ENCODE data around the gene NUBP1. TPM values are rescaled to one million over a fixed set of nuclear protein-coding genes. Genes with fewer than 3 reads are reported as not detected.

NUBP1 gene
- total and polyA plus RNA-seq, 9 of the 15 experiments (the other 6 are each of a cell fraction or from before 2014, with no cell fraction given), result 17.2 to 55.1 (median 35.6) TPM

DNA sequence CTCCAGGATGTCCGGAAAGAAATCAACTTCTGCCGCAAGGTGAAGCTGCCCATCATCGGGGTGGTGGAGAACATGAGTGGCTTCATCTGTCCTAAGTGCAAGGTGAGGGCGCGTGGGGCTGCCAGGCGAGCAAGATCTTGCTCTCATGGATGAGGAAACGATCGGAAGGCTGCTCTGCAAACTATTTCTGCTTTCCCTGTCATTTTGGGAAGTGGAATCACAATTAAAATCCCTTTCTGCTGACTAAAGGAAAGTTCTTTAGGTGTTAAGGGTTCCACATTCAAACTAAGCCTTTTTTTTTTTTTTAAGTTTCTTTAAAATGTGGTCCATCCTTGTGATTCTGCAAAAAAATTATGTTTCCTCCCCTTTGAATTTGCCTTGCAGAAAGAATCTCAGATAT is 17.7 kb downstream of the NUBP1 start:
- Histone ChIP-seq H3K4me3 (no peak overlapping the region), H3K27ac (ENCODE audit: extremely low read depth, low read depth, low read length) (no peak overlapping the region), H3K27me3 (ENCODE audit: control insufficient read depth in 2 of 2, insufficient read depth in 2 of 2, low read length in 2 of 2) (no peaks in the 10 kb centered on the region), H3K36me3 (ENCODE audit: control insufficient read depth, insufficient read depth, low read length) (peaks cover 87% of the 10 kb centered on the region; the same call in 2 of the 3 replicates), H3K9me3 (replicated peaks; ENCODE audit: control insufficient read depth, insufficient read depth, low read depth, low read length) (no peaks in the 10 kb centered on the region), H3K9ac (ENCODE audit: insufficient read depth in 1 of 2, low read depth in 2 of 2, low read length in 2 of 2) (no peak overlapping the region), H3K79me2 (ENCODE audit: control insufficient read depth, insufficient read depth, low read length) (no peaks in the 10 kb centered on the region), H4K20me1 (replicated peaks; ENCODE audit: control insufficient read depth, insufficient read depth, low read length) (no peaks in the 10 kb centered on the region), H3K9me1 (ENCODE audit: control insufficient read depth, insufficient read depth, low read length) (no peaks in the 10 kb centered on the region), H3K4me1 (replicated peaks in 1 of 2; ENCODE audit: control insufficient read depth in 2 of 2, insufficient read depth in 2 of 2, low read length in 2 of 2) (no peaks in the 10 kb centered on the region), H3K4me2 (ENCODE audit: insufficient read depth, low read length) (no peak overlapping the region), H2AFZ (ENCODE audit: low read depth, low read length) (no peak overlapping the region)
- intact Hi-C loops (cut with micrococcal nuclease) (no loop called here), in situ Hi-C loops (cut with MboI) (no loop called here)
- FAIRE-seq, result no peak
- DNase-seq (ENCODE audit: extremely low read depth in 1 of 4, low spot score in 3 of 4), result no peak
- TF ChIP-seq, protein P1, sequence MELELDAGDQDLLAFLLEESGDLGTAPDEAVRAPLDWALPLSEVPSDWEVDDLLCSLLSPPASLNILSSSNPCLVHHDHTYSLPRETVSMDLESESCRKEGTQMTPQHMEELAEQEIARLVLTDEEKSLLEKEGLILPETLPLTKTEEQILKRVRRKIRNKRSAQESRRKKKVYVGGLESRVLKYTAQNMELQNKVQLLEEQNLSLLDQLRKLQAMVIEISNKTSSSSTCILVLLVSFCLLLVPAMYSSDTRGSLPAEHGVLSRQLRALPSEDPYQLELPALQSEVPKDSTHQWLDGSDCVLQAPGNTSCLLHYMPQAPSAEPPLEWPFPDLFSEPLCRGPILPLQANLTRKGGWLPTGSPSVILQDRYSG (tag; conservative IDR thresholded peaks at IDR 0.05; ENCODE audit: low read depth), result no peak
- TF ChIP-seq CBX5 (IDR thresholded peaks at IDR 0.05; ENCODE audit: borderline replicate concordance, low read depth), result no peak
- 95% methylated on average over 8 of the region's 8 CpGs for WGBS (ENCODE audit: insufficient coverage, low coverage, missing lambda C conversion rate)
- no peak for ATAC-seq
- CTCF ChIA-PET (ENCODE audit: low intra/inter-chr PET ratio), result no interaction called here
- BruUV-seq (replicated peaks), result no TSS peak
- POLR2A ChIA-PET, result no interaction called here

DNA sequence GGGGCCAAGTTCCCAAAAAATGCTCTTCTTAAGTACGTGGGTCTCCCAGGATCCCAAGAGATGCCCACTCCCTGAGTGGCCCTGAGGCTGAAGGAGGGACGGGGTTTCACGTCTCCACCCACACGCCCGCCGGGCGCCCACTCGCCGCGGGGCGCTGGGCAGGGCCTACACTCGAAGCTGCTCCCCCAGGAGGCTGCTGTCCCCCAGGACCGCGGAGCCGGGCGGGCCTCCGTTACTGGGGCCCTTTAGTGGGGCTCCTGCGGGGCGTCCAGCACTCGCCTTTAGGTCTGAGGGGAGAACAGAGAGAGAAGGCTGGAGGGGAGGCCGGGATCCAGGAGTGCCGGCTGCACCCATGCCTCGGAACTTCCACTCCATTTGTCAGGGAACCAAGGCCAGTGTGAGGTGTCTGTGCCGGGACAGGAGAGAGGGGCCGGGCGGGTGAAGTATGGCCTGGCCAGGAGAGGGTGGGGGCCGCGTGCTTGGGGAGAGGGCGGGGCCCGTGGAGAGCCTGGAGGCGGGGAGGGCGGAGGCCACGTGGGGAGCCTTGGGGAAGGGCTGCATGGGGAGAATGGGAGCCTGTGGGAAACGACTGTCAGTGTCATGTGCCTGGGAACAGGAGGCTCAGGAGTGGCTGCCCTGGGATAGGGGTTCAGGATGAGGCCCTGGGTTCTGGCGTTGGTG is 18.8 kb downstream of the NUBP1 start:
- H3K4me2 ChIP-seq (ENCODE audit: insufficient read depth, low read length), result no peak overlapping the region

More for the DNA sequence above, 18.8 kb downstream of the NUBP1 start:
- Histone ChIP-seq H4K20me1 (replicated peaks; ENCODE audit: control insufficient read depth, insufficient read depth, low read length) (no peaks in the 10 kb centered on the region), H2AFZ (ENCODE audit: low read depth, low read length) (no peak overlapping the region), H3K9me3 (replicated peaks; ENCODE audit: control insufficient read depth, insufficient read depth, low read depth, low read length) (no peaks in the 10 kb centered on the region), H3K9me1 (ENCODE audit: control insufficient read depth, insufficient read depth, low read length) (no peaks in the 10 kb centered on the region), H3K4me3 (no peak overlapping the region), H3K27ac (ENCODE audit: extremely low read depth, low read depth, low read length) (no peak overlapping the region), H3K9ac (ENCODE audit: insufficient read depth in 1 of 2, low read depth in 2 of 2, low read length in 2 of 2) (no peak overlapping the region), H3K4me1 (replicated peaks in 1 of 2; ENCODE audit: control insufficient read depth in 2 of 2, insufficient read depth in 2 of 2, low read length in 2 of 2) (peaks cover 0 to 3% of the 10 kb centered on the region in 2 experiments; a peak in 1 of 5 replicates), H3K36me3 (ENCODE audit: control insufficient read depth, insufficient read depth, low read length) (peaks cover 81% of the 10 kb centered on the region; the same call in 2 of the 3 replicates), H3K79me2 (ENCODE audit: control insufficient read depth, insufficient read depth, low read length) (no peaks in the 10 kb centered on the region), H3K27me3 (ENCODE audit: control insufficient read depth in 2 of 2, insufficient read depth in 2 of 2, low read length in 2 of 2) (no peaks in the 10 kb centered on the region)
- 84% methylated on average over 13 of the region's 35 CpGs for WGBS (ENCODE audit: insufficient coverage, low coverage, missing lambda C conversion rate)
- POLR2A ChIA-PET, result no interaction called here
- FAIRE-seq (no peak), ATAC-seq (no peak), DNase-seq (ENCODE audit: extremely low read depth in 1 of 4, low spot score in 3 of 4) (no peak)
- intact Hi-C loops (cut with micrococcal nuclease), result no loop called here
- in situ Hi-C loops (cut with MboI), result no loop called here
- BruUV-seq (replicated peaks), result no TSS peak
- CTCF ChIA-PET (ENCODE audit: low intra/inter-chr PET ratio), result no interaction called here
- TF ChIP-seq ZNF12 (CRISPR knock-in tag; IDR thresholded peaks at IDR 0.05) (no peak), RBFOX2 (IDR thresholded peaks at IDR 0.05; ENCODE audit: low read depth, low read length) (0 out of 2 replicates have a peak, but pooled peaks have one; percentile 21)

Measured in K562 (cell line).